Activated CD8-positive, alpha-beta memory T cell treated with anti-CD3 and anti-CD28 coated beads for 48 hours (primary cell): Measurements from ENCODE around the gene CHRNE.
"Not testable (repeated sequence)": the region's sequence is repeated elsewhere in the genome, so short reads cannot be mapped to it uniquely, and the experiment has no call there.

Experiments
- DNase-seq, 3 experiments: peaks; one replicate each; pipeline ENCODE4 v3.0.0-alpha.2; 2020; ENCODE audit warnings: low read depth in 2 of 3, low spot score in 2 of 3

Gene CHRNE

GRCh38 chr17:4908301-4908700 is 5.4 kb upstream of the CHRNE start:
- DNase-seq = no peak

DNA sequence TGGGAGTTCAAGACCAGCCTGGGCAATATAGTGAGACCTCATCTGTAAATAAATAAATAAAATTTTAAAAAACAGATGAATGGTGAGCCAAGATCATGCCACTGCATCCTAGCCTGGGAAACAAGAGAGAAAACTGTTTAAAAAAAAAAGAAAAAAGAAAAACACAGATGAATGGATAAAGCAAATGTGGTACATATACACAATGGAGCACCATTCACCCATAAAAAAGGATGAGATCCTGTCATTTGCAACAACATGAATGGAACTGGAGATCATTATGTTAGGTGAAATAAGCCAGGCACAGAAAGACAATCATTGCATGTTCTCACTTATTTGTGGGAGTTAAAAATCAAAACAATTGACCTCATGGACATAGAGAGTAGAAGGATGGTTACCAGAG is 3.7 kb upstream of the CHRNE start:
- DNase-seq = not testable (repeated sequence)

- no peak for DNase-seq
Observed at GRCh38 chr17:4902540-4902939, 358 bp downstream of the CHRNE start.

- no peak for DNase-seq
Observed at GRCh38 chr17:4901648-4902344, 1.1 kb downstream of the CHRNE start.

DNA sequence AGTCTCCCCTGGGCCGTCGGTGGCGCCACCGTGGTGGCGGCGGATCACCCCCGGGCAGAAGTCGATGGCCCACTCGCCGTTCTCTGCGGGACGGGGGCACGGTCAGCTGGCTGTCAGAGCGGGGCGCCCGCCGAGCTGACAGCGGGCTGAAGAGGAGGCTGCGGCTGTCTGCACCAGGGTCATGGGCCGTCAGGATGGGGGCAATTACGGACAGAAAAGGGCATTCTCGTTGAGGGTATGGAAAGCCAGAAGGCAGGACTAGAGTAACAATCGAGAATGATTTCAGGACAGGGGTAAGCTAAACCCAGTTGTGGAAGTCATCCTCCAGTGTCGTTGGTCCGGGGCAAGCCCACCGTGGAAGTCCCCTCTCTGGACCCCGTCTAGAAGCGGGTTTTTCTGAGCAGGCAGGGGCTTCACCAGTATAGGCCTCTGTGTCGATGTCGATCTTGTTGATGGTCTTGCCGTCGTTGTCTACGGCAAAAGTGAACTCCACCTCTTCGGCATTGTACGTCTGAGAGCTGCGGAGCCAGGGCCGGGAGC is 1.7 kb downstream of the CHRNE start:
- no peak for DNase-seq

DNA sequence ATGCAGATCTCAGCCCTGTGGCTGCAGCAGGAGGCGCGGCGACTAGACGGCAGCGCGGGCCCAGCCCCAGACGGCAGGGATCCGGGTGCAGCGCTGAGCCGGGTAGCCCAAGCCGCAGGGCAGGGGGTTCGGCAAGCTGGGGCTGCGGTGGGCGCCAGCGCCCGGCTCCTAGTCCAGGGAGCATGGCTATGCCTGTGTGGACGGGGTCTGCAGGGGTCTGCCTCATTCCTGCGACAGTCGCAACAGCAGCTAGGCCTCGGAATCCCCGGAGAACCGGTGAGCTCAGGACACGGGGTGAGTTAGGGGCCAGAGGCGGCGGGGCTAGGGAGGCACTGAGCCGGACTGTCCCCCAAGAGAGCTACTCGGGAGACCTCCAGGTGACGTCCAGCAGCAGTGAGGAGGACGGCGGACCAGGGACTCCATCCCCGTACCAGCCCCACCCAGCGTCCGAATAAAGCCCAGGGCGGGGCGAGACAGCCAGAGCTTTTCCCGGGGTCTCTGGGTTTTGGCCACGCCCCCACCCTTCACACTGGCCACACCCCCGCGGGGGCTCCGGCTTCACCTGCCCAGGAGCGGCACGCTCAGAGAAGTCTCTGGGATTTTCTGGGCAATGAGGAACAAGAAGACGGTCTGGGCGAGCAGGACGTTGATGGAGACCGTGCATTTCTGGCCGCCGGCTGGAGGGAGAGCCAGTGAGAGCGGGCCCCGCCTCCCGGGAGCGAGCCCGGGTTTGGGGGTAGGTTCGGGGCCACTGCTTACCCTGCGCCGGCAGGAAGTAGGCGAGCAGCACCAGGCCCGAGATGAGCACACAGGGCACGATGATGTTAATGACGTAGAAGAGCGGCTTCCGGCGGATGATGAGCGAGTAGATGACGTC is 2.4 kb downstream of the CHRNE start:
- DNase-seq = no peak

GRCh38 chr17:4899341-4900230 is 3.3 kb downstream of the CHRNE start, which contains the start of gene C17orf107:
Gene C17orf107 (plus strand): TSS chr17:4899536. CDS start chr17:4899763, 227 bp downstream.
- peak; percentile 85 to 88 (median 86) for DNase-seq

- no peak for DNase-seq
Observed at GRCh38 chr17:4898927-4899326, 4.0 kb downstream of the CHRNE start.

DNA sequence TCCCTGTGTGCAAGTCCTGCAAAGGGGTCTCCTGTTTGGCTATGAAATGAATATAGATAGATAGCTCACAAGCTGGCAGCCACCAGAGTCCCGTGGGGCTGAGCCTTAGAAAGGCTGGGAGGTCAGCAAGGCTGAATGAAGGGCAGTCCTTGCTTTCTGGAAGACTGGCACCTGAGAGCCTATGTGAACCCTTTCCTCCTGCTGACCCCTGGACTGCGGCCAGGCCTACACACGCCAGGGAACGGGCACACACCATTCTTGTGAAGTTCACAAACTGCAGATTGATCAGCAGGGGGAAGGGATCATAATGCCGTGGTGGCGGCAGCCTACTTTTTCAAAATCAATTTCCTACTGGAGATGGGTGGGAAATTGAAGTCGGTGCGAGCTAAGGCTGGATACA is 4.5 kb downstream of the CHRNE start:
- DNase-seq = no peak

- no peak for DNase-seq
Observed at GRCh38 chr17:4897785-4898184, 5.1 kb downstream of the CHRNE start.

- DNase-seq = no peak
Observed at GRCh38 chr17:4897198-4897687, 5.7 kb downstream of the CHRNE start.

DNA sequence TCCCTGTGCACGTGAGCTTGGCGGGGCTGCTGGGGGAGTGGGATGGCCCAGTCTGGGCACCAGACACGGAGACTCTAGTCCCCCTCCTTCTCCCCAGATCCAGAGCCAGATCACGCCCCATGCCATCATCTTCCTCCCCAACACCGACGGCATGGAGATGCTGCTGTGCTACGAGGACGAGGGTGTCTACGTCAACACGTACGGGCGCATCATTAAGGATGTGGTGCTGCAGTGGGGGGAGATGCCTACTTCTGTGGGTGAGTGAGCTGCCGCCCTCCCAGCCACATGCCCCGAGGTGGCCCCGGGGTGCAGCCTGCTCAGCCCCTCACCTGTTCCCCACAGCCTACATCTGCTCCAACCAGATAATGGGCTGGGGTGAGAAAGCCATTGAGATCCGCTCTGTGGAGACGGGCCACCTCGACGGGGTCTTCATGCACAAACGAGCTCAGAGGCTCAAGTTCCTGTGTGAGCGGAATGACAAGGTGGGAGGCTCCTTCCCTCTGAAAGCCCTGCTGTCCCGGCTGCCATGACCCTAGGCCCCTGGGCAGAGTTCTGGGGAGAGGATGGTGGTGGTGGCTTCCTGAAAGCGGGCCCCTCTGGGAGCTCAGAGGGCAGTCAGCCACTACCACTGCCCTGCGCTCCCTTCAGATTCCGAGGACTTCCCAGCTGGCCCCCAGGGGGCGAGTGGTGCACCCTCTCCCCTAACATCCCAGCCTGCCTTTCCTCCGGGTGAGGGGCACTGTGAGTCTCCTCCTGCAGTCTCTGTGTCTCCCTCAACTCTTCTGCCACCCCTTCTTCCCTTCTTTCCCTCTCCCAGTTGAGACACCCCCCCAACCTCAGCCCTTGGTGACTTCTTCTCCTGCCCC is 6.3 kb downstream of the CHRNE start:
- no peak for DNase-seq

GRCh38 chr17:4895657-4896331 is 7.1 kb downstream of the CHRNE start:
- DNase-seq = no peak

DNA sequence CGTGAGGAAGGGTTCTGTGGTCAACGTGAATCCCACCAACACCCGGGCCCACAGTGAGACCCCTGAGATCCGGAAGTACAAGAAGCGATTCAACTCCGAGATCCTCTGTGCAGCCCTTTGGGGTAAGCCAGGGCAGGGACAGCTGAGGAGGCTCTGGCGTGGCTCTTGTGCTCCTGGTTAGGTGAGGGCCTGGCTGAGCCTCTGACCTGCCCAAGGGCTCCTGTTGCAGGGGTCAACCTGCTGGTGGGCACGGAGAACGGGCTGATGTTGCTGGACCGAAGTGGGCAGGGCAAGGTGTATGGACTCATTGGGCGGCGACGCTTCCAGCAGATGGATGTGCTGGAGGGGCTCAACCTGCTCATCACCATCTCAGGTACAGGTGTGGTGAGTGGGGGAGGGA is 7.8 kb downstream of the CHRNE start:
- no peak for DNase-seq

DNA sequence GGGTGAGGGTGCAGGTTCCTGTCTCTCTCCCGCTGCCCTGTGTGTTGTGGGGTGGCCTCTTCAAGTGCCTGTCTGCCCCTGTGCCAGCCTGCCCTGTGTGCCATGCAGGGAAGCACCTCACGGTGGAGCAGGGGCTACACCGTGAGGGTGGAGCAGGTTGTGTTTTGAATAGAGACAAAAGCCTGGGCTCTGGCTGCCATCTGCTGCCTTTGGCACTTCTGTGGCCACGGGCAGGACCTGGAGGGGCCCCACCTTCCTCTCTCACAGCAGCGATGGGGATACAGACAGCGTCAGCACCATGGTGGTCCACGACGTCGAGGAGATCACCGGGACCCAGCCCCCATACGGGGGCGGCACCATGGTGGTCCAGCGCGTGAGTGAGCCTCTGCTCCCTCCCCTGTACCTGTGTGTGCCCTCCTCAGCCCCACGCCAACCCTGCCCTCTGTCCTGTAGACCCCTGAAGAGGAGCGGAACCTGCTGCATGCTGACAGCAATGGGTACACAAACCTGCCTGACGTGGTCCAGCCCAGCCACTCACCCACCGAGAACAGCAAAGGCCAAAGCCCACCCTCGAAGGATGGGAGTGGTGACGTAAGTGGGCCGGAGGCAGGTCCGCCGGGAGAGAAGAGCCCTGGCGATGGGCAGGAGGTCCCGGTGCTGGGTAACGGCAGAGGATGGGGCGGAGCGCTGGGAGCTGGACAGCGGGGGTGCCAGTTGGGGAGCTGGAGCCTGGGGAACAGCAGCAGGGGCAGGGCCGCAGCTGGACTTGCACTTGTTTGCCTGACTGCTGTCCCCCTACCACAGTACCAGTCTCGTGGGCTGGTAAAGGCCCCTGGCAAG is 9.0 kb downstream of the CHRNE start:
- DNase-seq = no peak

DNA sequence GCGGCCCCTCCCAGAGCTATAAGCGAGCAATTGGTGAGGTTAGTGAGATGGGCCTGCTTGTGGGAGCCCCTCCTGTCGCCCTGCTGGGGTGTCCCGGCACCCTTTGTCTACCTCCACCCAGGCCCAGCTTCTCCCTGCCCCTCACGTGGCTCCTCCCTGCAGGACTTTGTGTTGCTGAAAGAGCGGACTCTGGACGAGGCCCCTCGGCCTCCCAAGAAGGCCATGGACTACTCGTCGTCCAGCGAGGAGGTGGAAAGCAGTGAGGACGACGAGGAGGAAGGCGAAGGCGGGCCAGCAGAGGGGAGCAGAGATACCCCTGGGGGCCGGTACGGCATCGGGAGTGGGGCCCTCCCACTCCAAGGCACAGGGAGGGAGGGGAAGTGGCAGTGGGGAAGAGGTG is 9.6 kb downstream of the CHRNE start:
- no peak for DNase-seq

DNA sequence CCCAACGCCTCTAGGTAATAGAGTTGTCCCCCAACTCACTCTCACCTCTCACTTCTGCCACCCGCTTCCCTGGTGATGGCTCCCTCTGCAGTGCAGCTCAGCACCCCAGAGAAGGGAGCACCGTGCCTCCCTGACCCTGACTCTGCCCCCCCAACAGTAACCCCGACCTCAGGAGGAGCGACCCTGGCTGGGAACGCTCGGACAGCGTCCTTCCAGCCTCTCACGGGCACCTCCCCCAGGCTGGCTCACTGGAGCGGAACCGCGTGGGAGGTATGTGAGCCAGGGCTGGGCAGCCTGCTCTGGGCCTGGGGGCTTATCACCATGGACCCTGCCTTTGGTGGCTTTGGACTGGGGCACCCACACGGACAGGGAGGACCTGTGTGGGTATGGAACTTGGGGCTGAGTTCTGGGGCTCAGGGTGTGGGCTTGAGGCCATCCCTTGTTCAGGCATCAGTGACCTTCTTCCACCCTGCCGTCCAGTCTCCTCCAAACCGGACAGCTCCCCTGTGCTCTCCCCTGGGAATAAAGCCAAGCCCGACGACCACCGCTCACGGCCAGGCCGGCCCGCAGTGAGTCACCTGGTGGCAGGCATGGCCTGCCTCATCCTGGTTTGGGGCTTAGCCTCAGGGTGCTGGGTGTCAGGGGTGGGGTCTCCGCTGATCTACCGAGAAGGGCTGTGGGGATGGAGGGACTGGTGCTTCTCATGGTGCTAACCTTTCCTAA is 10.2 kb downstream of the CHRNE start:
- DNase-seq = no peak
